ENCODE results near the gene EIF4ENIF1. TPM values are rescaled to one million over a fixed set of nuclear protein-coding genes. Genes with fewer than 3 reads are reported as not detected.

The EIF4ENIF1 gene
- total RNA-seq, 1 experiment from 2014 or later: 36.3 TPM

- Histone ChIP-seq H2AK5ac (ENCODE audit: insufficient read length, low read length) (no peak overlapping the region), H2AFZ (ENCODE audit: low read length) (no peak overlapping the region), H3K56ac (ENCODE audit: insufficient read length, low read depth, low read length) (no peak overlapping the region), H2BK15ac (ENCODE audit: low read depth, low read length) (no peak overlapping the region), H2BK20ac (ENCODE audit: low read depth, low read length, poor library complexity, severe bottlenecking) (no peak overlapping the region), H2BK12ac (ENCODE audit: insufficient read length, low read depth, low read length) (no peak overlapping the region), H3K23me2 (ENCODE audit: insufficient read length, low read depth, low read length, poor library complexity, severe bottlenecking) (no peaks in the 10 kb centered on the region), H3K27ac (ENCODE audit: insufficient read length, low read depth, low read length) (no peak overlapping the region), H3K4me1 (ENCODE audit: insufficient read depth, low read length) (no peaks in the 10 kb centered on the region), H3K79me1 (ENCODE audit: insufficient read depth, low read depth, low read length, poor library complexity, severe bottlenecking) (no peaks in the 10 kb centered on the region), H4K20me1 (ENCODE audit: control insufficient read depth, insufficient read depth, insufficient read length) (no peaks in the 10 kb centered on the region), H3K4ac (ENCODE audit: low read depth, low read length) (no peak overlapping the region), H3K18ac (ENCODE audit: insufficient read length, low read depth, low read length) (no peak overlapping the region), H3K23ac (ENCODE audit: insufficient read length, low read depth, low read length) (no peak overlapping the region), H4K5ac (ENCODE audit: insufficient read length, low read depth, low read length) (no peak overlapping the region), H3K9me3 (ENCODE audit: control insufficient read depth, low read depth, low read length) (no peaks in the 10 kb centered on the region), H2BK5ac (ENCODE audit: insufficient read length, low read length) (no peak overlapping the region), H4K8ac (replicated peaks; ENCODE audit: insufficient read length, low read depth, low read length) (no peak overlapping the region), H2BK120ac (ENCODE audit: low read depth, low read length, poor library complexity, severe bottlenecking) (no peak overlapping the region), H3K4me2 (ENCODE audit: insufficient read depth, insufficient read length, low read length) (no peak overlapping the region), H3K79me2 (ENCODE audit: insufficient read depth, low read length) (no peaks in the 10 kb centered on the region), H3K14ac (ENCODE audit: insufficient read depth, low read length) (no peak overlapping the region), H3T11ph (ENCODE audit: low read length) (no peak overlapping the region), H3K9ac (ENCODE audit: extremely low read depth, insufficient read length, low read length) (no peak overlapping the region), H3K27me3 (ENCODE audit: insufficient read depth, low read length) (no peaks in the 10 kb centered on the region), H4K91ac (ENCODE audit: insufficient read length, low read depth, low read length) (no peak overlapping the region)
- DNase-seq: no peak
- peaks cover 0 to 38% (median 14%) of the 10 kb centered on the region in 3 experiments; a peak in 5 of 7 replicates for H3K36me3 Mint-ChIP-seq (ENCODE audit: insufficient read depth in 1 of 3, low read depth in 3 of 3)
- no peaks in the 10 kb centered on the region for H3K9me3 Mint-ChIP-seq
- no peak for TF ChIP-seq CTCF (conservative IDR thresholded peaks at IDR 0.05)
- H3K27ac Mint-ChIP-seq: no peak overlapping the region
- no peaks in the 10 kb centered on the region for H3K27me3 Mint-ChIP-seq (ENCODE audit: low read depth)
- no CpG with 5 or more reads among the region's 3 CpGs for WGBS (ENCODE audit: extremely low coverage, insufficient read length, low lambda C conversion rate)
- peaks cover 7 to 10% of the 10 kb centered on the region in 2 experiments for H3K4me1 Mint-ChIP-seq
- H3K4me3 Mint-ChIP-seq: no peak overlapping the region
Observed at GRCh38 chr22:31447337-31447736, 42.3 kb downstream of the EIF4ENIF1 start.

Data from H9 (cell line).